Type B pancreatic cell (in vitro differentiated cells): Measurements from ENCODE around the gene MIOX. TPM values are rescaled to one million over a fixed set of nuclear protein-coding genes. Genes with fewer than 3 reads are reported as not detected.
A peak's percentile ranks its signal among the peaks of the same experiment; 100 is the strongest.

Experiments used
- DNase-seq: peaks from one replicate; pipeline ENCODE4 v3.0.0; 2021; ENCODE audit warnings: mixed read lengths; ENCODE audit not compliant: unreplicated experiment; ENCODE audit errors: extremely low spot score
- H3K27ac Mint-ChIP-seq: 2 replicates; pipeline ENCODE4 v1.8.0; 2021; ENCODE audit warnings: mild to moderate bottlenecking, mixed read lengths
- H3K27me3 Mint-ChIP-seq: 2 replicates; pipeline ENCODE4 v1.8.0; 2021; ENCODE audit warnings: mixed read lengths
- H3K36me3 Mint-ChIP-seq: 2 replicates; pipeline ENCODE4 v1.8.0; 2021; ENCODE audit warnings: mixed read lengths
- H3K4me1 Mint-ChIP-seq: one replicate; pipeline ENCODE4 v1.8.0; 2021; ENCODE audit warnings: mixed read lengths; ENCODE audit not compliant: unreplicated experiment
- H3K4me3 Mint-ChIP-seq: 2 replicates; pipeline ENCODE4 v1.8.0; 2021; ENCODE audit warnings: mild to moderate bottlenecking, mixed read lengths
- H3K9me3 Mint-ChIP-seq: 2 replicates; pipeline ENCODE4 v1.8.0; 2021; ENCODE audit warnings: mixed read lengths
- CTCF ChIP-seq: fragments of 200-600 bp; sonication (generic); conservative IDR thresholded peaks from 2 replicates; pipeline ENCODE4 v1.5.0; 2021; ENCODE audit warnings: antibody characterized with exemption, mild to moderate bottlenecking
- total RNA-seq: library from RNA; stranded (reverse); gene quantifications from 2 replicates; pipeline ENCODE4 v1.2.1, GENCODE V29; 2021; ENCODE audit warnings: low replicate concordance

Gene MIOX
- total RNA-seq, 1 donor from 2014 or later: not detected

GRCh38 chr22:50440544-50441249 lies 46.0 kb upstream of the MIOX start:
- H3K4me1 Mint-ChIP-seq: peaks cover 7% of the 10 kb centered on the region
- DNase-seq: no peak
- no peaks in the 10 kb centered on the region for H3K36me3 Mint-ChIP-seq
- no peak overlapping the region for H3K27ac Mint-ChIP-seq
- no peak for TF ChIP-seq CTCF
- H3K9me3 Mint-ChIP-seq: no peaks in the 10 kb centered on the region
- H3K4me3 Mint-ChIP-seq: no peak overlapping the region
- no peaks in the 10 kb centered on the region for H3K27me3 Mint-ChIP-seq

- Mint-ChIP-seq H3K27me3 (no peaks in the 10 kb centered on the region), H3K27ac (no peak overlapping the region), H3K4me3 (no peak overlapping the region), H3K36me3 (no peaks in the 10 kb centered on the region), H3K9me3 (no peaks in the 10 kb centered on the region), H3K4me1 (peaks cover 9% of the 10 kb centered on the region)
- no peak for TF ChIP-seq CTCF
- DNase-seq: no peak
These were observed 45.1 kb upstream of the MIOX start for GRCh38 chr22:50441428-50441993.

GRCh38 chr22:50443197-50443596 lies 43.5 kb upstream of the MIOX start:
- no peaks in the 10 kb centered on the region for H3K36me3 Mint-ChIP-seq
- H3K4me1 Mint-ChIP-seq: peaks cover 9% of the 10 kb centered on the region

GRCh38 chr22:50443801-50444625 lies 42.6 kb upstream of the MIOX start:
- no peak for TF ChIP-seq CTCF
- H3K36me3 Mint-ChIP-seq: peaks cover 5% of the 10 kb centered on the region

More at GRCh38 chr22:50443197-50443596, 43.5 kb upstream of the MIOX start:
- no peak for TF ChIP-seq CTCF
- H3K9me3 Mint-ChIP-seq: no peaks in the 10 kb centered on the region
- no peaks in the 10 kb centered on the region for H3K27me3 Mint-ChIP-seq
- H3K27ac Mint-ChIP-seq: peak overlapping the region; percentile 81
- peak overlapping the region; percentile 51 for H3K4me3 Mint-ChIP-seq
- no peak for DNase-seq

GRCh38 chr22:50444663-50445062 lies 42.0 kb upstream of the MIOX start:
- H3K4me3 Mint-ChIP-seq: no peak overlapping the region
- H3K36me3 Mint-ChIP-seq: peaks cover 5% of the 10 kb centered on the region
- no peak for TF ChIP-seq CTCF
- no peaks in the 10 kb centered on the region for H3K27me3 Mint-ChIP-seq
- no peak for DNase-seq
- H3K27ac Mint-ChIP-seq: peak overlapping the region; percentile 31
- H3K4me1 Mint-ChIP-seq: peaks cover 9% of the 10 kb centered on the region
- H3K9me3 Mint-ChIP-seq: no peaks in the 10 kb centered on the region

More at GRCh38 chr22:50443801-50444625, 42.6 kb upstream of the MIOX start:
- H3K27me3 Mint-ChIP-seq: no peaks in the 10 kb centered on the region
- no peaks in the 10 kb centered on the region for H3K9me3 Mint-ChIP-seq
- peak overlapping the region; percentile 81 for H3K27ac Mint-ChIP-seq
- H3K4me1 Mint-ChIP-seq: peaks cover 9% of the 10 kb centered on the region
- H3K4me3 Mint-ChIP-seq: no peak overlapping the region
- DNase-seq: no peak
